ENCODE measurements around the gene APLF. TPM values are rescaled to one million over a fixed set of nuclear protein-coding genes. Genes with fewer than 3 reads are reported as not detected.

The APLF gene
- total RNA-seq, 1 donor from 2014 or later: 13.5 TPM

Other genes starting within 250 kb of the APLF start
- gene PPP3R1, start 215.1 kb upstream of the APLF start, total RNA-seq (ENCODE audit: insufficient read depth, low replicate concordance): 28.6 TPM
- gene CNRIP1, start 147.6 kb upstream of the APLF start, total RNA-seq (ENCODE audit: insufficient read depth, low replicate concordance): 38.3 TPM
- 22.9 TPM for gene PLEK, start 102.3 kb upstream of the APLF start, total RNA-seq (ENCODE audit: insufficient read depth, low replicate concordance)
- gene FBXO48, start 291 bp upstream of the APLF start, total RNA-seq (ENCODE audit: insufficient read depth, low replicate concordance): 2.4 TPM
- gene PROKR1, start 176.0 kb downstream of the APLF start, total RNA-seq (ENCODE audit: insufficient read depth, low replicate concordance): 0.72 TPM

All from umbilical cord (tissue), 1 donor.